ENCODE measurements around the gene CTRB2.

Gene CTRB2

DNA sequence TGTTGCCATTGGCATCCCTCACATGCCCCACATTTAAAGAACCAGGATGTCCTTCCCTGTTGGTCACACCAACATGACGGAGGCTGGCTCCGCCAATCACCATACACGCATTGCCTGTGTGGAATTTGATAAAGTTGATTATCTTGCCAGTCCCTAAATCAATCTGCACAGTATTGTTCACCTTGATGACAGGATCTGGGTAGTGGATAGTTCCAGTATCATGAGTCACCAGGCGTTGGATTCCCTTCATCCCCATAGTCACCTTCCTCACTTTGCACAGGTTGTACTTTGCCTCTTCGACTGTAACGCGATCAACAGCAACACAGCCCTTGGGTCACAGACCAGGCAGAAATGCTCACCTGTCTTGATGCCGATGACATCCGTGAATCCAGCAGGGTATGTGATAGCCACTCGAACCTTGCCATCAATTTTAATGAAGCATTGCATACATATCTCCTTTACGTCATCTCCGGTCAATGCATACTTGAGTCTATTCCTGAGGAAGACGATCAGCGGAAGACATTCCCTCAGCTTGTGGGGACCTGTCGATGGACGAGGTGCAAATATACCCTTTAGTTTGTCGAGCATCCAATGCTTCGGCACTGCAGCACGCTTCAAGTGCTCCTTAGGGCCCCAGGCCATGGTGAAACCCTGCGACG is 14.2 kb downstream of the CTRB2 start:
- Histone ChIP-seq H3K79me2 (ENCODE audit: control insufficient read depth, insufficient read depth, low read length, unreplicated experiment) (no peaks in the 10 kb centered on the region), H3K4me3 (ENCODE audit: low read depth, low read length) (no peak overlapping the region), H2AFZ (ENCODE audit: low read length, unreplicated experiment) (no peak overlapping the region), H3K4me1 (ENCODE audit: control insufficient read depth, insufficient read depth, low read length, unreplicated experiment) (no peaks in the 10 kb centered on the region), H3K36me3 (ENCODE audit: insufficient read depth, low read length) (no peaks in the 10 kb centered on the region), H3K27me3 (ENCODE audit: insufficient read depth, low read length) (peaks cover 37% of the 10 kb centered on the region), H3K27ac (ENCODE audit: low read depth, low read length) (no peak overlapping the region)

DNA sequence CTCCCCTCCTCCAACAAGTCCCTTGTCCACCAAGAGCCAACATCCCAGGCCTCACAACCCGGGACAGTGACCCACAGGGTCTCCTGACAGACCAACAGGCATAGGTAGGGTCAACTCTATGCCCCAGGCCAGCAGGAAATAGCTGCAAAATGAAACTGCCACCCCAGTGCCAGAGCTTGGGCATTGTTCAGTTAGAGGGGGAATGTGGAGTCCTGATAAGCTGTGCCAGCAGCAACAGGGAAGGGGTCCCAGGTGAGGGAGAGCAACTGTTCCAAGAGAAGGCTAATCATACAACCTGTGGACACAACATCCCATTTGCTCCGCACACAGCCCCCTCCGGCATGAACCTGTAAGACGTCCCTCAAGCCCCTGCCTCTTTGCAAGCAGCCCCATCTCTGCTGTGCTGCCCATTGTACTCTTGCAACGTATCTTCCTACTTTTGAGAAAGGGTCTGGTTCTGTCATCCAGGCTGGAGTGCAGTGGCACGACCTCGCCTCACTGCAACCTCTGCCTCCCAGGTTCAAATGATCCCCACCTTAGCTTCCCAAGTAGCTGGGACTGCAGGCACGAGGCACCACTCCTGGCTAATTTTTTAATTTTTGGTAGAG is 17.2 kb downstream of the CTRB2 start:
- no peak overlapping the region for H2AFZ ChIP-seq (ENCODE audit: low read length, unreplicated experiment)
- H3K4me1 ChIP-seq (ENCODE audit: control insufficient read depth, insufficient read depth, low read length, unreplicated experiment), result no peaks in the 10 kb centered on the region
- H3K4me3 ChIP-seq (ENCODE audit: low read depth, low read length), result no peak overlapping the region
- peaks cover 21% of the 10 kb centered on the region for H3K27me3 ChIP-seq (ENCODE audit: insufficient read depth, low read length)
- H3K27ac ChIP-seq (ENCODE audit: low read depth, low read length), result no peak overlapping the region
- no peaks in the 10 kb centered on the region for H3K36me3 ChIP-seq (ENCODE audit: insufficient read depth, low read length)
- H3K79me2 ChIP-seq (ENCODE audit: control insufficient read depth, insufficient read depth, low read length, unreplicated experiment), result no peaks in the 10 kb centered on the region

DNA sequence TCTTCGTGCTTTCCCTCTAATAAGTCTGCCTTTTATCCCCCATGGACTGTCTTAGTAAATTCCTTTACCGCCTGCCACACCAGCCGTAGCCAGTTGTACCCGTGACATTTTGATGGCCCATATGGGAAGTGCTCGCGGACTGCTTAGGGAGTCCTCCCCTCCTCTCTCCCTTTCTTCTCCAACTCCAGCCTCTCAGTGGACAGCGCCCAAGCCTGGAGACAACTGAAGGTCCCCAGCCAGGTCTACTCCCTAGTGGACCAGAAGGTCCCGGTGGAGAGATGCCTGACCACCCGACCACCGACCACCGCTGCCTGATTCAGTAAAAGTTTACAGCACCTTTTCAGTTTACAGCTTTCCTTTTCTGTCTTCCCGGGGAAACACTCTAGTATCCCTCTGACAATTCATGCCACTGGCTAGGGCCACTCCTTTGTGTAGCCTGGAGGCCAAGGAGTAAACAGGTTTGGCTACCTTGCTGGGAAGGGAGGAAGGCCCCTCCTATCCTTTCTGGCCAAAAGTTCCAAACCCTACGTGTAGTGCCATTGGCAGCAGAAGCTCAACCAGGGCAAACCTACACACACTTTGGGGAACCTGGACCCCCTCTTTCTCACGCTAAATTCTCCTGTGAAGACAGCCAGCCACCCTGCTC is 18.0 kb downstream of the CTRB2 start:
- Histone ChIP-seq H3K27me3 (ENCODE audit: insufficient read depth, low read length) (peaks cover 21% of the 10 kb centered on the region), H2AFZ (ENCODE audit: low read length, unreplicated experiment) (no peak overlapping the region), H3K27ac (ENCODE audit: low read depth, low read length) (no peak overlapping the region), H3K79me2 (ENCODE audit: control insufficient read depth, insufficient read depth, low read length, unreplicated experiment) (no peaks in the 10 kb centered on the region), H3K4me1 (ENCODE audit: control insufficient read depth, insufficient read depth, low read length, unreplicated experiment) (no peaks in the 10 kb centered on the region), H3K4me3 (ENCODE audit: low read depth, low read length) (no peak overlapping the region), H3K36me3 (ENCODE audit: insufficient read depth, low read length) (no peaks in the 10 kb centered on the region)

DNA sequence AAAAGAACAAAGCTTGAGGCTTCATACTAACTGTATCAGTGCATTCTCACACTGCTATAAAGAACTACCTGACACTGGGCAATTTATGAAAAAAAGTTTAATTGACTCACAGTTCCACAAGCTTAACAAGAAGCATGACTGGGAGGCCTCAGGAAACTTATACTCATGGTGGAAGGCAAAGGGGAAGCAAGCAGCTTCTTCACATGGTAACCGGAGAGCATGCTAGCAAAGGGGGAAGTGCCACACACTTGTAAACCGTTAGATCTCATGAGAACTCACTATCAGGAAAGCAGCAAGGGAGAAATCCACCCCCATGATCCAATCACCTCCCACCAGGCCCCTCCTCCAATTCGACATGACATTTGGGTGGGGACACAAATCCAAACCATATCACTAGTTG is 25.3 kb downstream of the CTRB2 start:
- H3K79me2 ChIP-seq (ENCODE audit: control insufficient read depth, insufficient read depth, low read length, unreplicated experiment), result no peaks in the 10 kb centered on the region
- H2AFZ ChIP-seq (ENCODE audit: low read length, unreplicated experiment), result no peak overlapping the region
- H3K4me3 ChIP-seq (ENCODE audit: low read depth, low read length), result no peak overlapping the region
- H3K27me3 ChIP-seq (ENCODE audit: insufficient read depth, low read length), result peaks cover 16% of the 10 kb centered on the region; the same call in 1 of the 2 replicates
- no peaks in the 10 kb centered on the region for H3K4me1 ChIP-seq (ENCODE audit: control insufficient read depth, insufficient read depth, low read length, unreplicated experiment)
- no peaks in the 10 kb centered on the region for H3K36me3 ChIP-seq (ENCODE audit: insufficient read depth, low read length)
- H3K27ac ChIP-seq (ENCODE audit: low read depth, low read length), result no peak overlapping the region

DNA sequence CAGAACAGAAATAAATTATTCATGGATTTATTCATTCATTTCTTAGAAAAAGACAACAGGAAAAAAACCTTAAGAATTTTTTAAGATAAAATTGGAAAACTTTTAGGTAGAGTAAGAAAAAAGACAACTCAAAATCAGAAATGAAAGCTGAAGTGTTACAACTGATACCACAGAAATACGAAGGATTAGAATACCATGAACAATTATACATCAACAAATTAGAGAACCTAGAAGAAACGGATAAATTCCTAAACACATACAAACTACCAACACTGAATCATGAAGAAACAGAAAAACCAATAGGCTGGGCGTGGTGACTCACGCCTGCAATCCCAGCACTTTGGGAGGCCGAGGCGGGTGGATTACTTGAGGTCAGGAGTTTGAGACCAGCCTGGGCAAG is 27.8 kb downstream of the CTRB2 start:
- no peak overlapping the region for H3K4me3 ChIP-seq (ENCODE audit: low read depth, low read length)
- H3K4me1 ChIP-seq (ENCODE audit: control insufficient read depth, insufficient read depth, low read length, unreplicated experiment), result no peaks in the 10 kb centered on the region
- no peaks in the 10 kb centered on the region for H3K79me2 ChIP-seq (ENCODE audit: control insufficient read depth, insufficient read depth, low read length, unreplicated experiment)
- H2AFZ ChIP-seq (ENCODE audit: low read length, unreplicated experiment), result no peak overlapping the region
- peaks cover 16% of the 10 kb centered on the region; the same call in 1 of the 2 replicates for H3K27me3 ChIP-seq (ENCODE audit: insufficient read depth, low read length)
- H3K27ac ChIP-seq (ENCODE audit: low read depth, low read length), result no peak overlapping the region
- H3K36me3 ChIP-seq (ENCODE audit: insufficient read depth, low read length), result no peaks in the 10 kb centered on the region

DNA sequence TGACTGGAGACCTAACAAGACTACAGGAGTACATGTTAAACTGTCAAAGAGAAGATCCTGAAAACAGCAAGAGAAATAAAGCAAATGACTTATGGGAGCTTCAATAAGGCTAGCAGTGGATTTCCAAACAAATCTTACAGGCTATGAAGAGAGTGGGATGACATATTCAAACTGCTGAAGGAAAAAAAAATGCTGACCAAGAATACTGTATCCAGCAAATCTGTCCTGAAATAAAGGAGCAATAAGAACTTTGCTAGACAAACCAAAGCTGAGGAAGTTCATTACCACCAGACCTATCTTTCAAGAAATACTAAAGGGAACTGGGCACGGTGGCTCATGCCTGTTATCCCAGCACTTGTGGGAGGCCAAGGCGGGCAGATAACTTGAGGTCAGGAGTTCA is 30.0 kb downstream of the CTRB2 start:
- Histone ChIP-seq H2AFZ (ENCODE audit: low read length, unreplicated experiment) (no peak overlapping the region), H3K79me2 (ENCODE audit: control insufficient read depth, insufficient read depth, low read length, unreplicated experiment) (no peaks in the 10 kb centered on the region), H3K4me1 (ENCODE audit: control insufficient read depth, insufficient read depth, low read length, unreplicated experiment) (no peaks in the 10 kb centered on the region), H3K27ac (ENCODE audit: low read depth, low read length) (no peak overlapping the region), H3K27me3 (ENCODE audit: insufficient read depth, low read length) (peaks cover 7% of the 10 kb centered on the region; the same call in 1 of the 2 replicates), H3K36me3 (ENCODE audit: insufficient read depth, low read length) (peaks cover 5% of the 10 kb centered on the region; the same call in 1 of the 2 replicates), H3K4me3 (ENCODE audit: low read depth, low read length) (no peak overlapping the region)

DNA sequence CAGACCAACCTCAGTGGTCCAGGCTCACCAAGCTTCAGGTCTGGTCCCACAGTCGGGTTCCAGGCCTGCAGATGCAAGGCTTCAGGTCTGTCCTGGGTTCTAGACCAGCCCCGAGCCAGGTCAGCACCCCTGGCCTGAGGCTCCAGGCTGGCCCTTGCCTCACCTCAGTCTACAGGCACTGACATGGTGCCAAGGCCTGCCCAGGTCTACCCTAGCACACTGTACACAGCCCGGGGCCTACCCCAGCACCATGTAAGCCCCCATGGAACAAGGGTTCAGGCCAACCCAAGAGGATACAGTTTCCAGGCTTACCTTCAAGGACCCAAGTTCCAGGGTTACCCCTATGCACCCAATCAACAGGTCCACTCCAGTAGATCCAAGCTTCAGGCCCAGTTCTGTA is 31.9 kb downstream of the CTRB2 start:
- H2AFZ ChIP-seq (ENCODE audit: low read length, unreplicated experiment), result no peak overlapping the region
- H3K4me1 ChIP-seq (ENCODE audit: control insufficient read depth, insufficient read depth, low read length, unreplicated experiment), result no peaks in the 10 kb centered on the region
- no peak overlapping the region for H3K4me3 ChIP-seq (ENCODE audit: low read depth, low read length)
- no peak overlapping the region for H3K27ac ChIP-seq (ENCODE audit: low read depth, low read length)
- H3K79me2 ChIP-seq (ENCODE audit: control insufficient read depth, insufficient read depth, low read length, unreplicated experiment), result no peaks in the 10 kb centered on the region
- no peaks in the 10 kb centered on the region for H3K27me3 ChIP-seq (ENCODE audit: insufficient read depth, low read length)
- H3K36me3 ChIP-seq (ENCODE audit: insufficient read depth, low read length), result peaks cover 24% of the 10 kb centered on the region

DNA sequence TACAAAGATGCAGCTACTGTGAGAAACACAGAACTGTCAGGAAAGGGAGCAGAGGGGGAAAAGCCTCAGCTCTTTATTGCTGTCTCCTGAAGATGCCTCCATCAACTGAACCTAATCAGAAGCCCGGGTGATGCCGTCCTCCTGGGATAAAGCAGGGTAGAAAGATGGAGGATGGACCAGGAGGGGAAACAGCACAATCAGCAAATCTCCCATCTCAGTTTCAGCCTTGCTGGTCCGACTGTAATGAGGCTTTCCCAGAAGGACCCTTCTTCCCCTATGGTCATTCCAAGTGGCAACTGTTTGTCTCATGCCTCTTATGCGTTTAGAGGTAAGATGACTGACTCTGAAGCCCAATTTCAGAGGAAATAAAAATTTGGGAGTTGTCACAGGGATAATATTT is 34.4 kb downstream of the CTRB2 start:
- no peak overlapping the region for H2AFZ ChIP-seq (ENCODE audit: low read length, unreplicated experiment)
- peaks cover 49% of the 10 kb centered on the region for H3K36me3 ChIP-seq (ENCODE audit: insufficient read depth, low read length)
- H3K4me1 ChIP-seq (ENCODE audit: control insufficient read depth, insufficient read depth, low read length, unreplicated experiment), result no peaks in the 10 kb centered on the region
- no peak overlapping the region for H3K27ac ChIP-seq (ENCODE audit: low read depth, low read length)
- H3K79me2 ChIP-seq (ENCODE audit: control insufficient read depth, insufficient read depth, low read length, unreplicated experiment), result no peaks in the 10 kb centered on the region
- H3K4me3 ChIP-seq (ENCODE audit: low read depth, low read length), result no peak overlapping the region
- no peaks in the 10 kb centered on the region for H3K27me3 ChIP-seq (ENCODE audit: insufficient read depth, low read length)

DNA sequence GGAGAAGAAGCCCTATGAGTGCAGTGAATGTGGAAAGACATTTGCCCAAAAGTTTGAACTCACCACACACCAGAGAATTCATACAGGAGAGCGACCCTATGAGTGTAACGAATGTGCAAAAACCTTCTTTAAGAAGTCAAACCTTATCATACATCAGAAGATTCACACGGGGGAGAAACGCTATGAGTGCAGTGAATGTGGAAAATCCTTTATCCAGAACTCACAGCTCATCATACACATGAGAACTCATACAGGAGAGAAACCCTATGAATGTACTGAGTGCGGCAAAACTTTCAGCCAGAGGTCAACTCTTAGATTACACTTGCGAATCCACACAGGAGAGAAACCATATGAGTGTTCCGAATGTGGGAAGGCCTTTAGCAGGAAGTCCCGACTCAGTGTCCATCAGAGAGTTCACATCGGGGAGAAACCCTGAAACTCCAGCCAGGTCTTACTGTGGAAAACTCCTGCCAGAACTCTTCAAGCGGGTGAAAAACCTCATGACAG is 37.0 kb downstream of the CTRB2 start:
- Histone ChIP-seq H3K27ac (ENCODE audit: low read depth, low read length) (no peak overlapping the region), H3K4me3 (ENCODE audit: low read depth, low read length) (no peak overlapping the region), H3K36me3 (ENCODE audit: insufficient read depth, low read length) (peaks cover 71% of the 10 kb centered on the region)

DNA sequence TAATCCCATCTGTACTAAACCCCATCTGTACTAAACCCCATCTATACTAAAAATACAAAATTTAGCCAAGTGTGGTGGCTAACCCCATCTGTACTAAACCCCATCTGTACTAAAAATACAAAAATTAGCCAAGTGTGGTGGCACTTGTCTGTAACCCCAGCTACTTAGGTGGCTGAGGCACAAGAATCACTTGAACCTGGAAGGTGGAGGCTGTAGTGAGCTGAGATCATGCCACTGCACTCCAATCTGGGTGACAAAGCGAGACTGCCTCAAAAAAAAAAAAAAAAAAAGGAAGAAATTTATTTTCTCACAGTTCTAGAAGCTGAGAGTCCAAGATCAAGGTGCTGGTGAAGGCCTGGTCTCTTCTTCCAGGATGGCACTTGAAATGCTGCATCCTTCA is 46.6 kb downstream of the CTRB2 start:
- Histone ChIP-seq H3K27ac (ENCODE audit: low read depth, low read length) (no peak overlapping the region), H3K4me3 (ENCODE audit: low read depth, low read length) (no peak overlapping the region), H3K27me3 (ENCODE audit: insufficient read depth, low read length) (no peaks in the 10 kb centered on the region), H3K4me1 (ENCODE audit: control insufficient read depth, insufficient read depth, low read length, unreplicated experiment) (no peaks in the 10 kb centered on the region), H2AFZ (ENCODE audit: low read length, unreplicated experiment) (no peak overlapping the region), H3K36me3 (ENCODE audit: insufficient read depth, low read length) (peaks cover 33% of the 10 kb centered on the region), H3K79me2 (ENCODE audit: control insufficient read depth, insufficient read depth, low read length, unreplicated experiment) (no peaks in the 10 kb centered on the region)

More for the DNA sequence above, 37.0 kb downstream of the CTRB2 start:
- Histone ChIP-seq H3K27me3 (ENCODE audit: insufficient read depth, low read length) (no peaks in the 10 kb centered on the region), H2AFZ (ENCODE audit: low read length, unreplicated experiment) (no peak overlapping the region), H3K79me2 (ENCODE audit: control insufficient read depth, insufficient read depth, low read length, unreplicated experiment) (no peaks in the 10 kb centered on the region), H3K4me1 (ENCODE audit: control insufficient read depth, insufficient read depth, low read length, unreplicated experiment) (no peaks in the 10 kb centered on the region)

Measured in ACC112 (cell line).